Stomach (tissue), 9 donors: ENCODE data around the gene HCN2. TPM values are rescaled to one million over a fixed set of nuclear protein-coding genes. Genes with fewer than 3 reads are reported as not detected.

Source experiments
- DNase-seq, 2 donors: peaks; one replicate each; pipeline versions ENCODE4 v3.0.0 to v3.0.0-alpha.2; 2013 to 2019
- H3K27ac ChIP-seq, 5 donors: fragments of 200-600 bp in 4 of 5; sonication (generic) in 4 of 5; one replicate each; pipeline ENCODE4 v1.5.1; 2013 to 2019; ENCODE audit warnings: mild to moderate bottlenecking in 1 of 5, moderate library complexity in 1 of 5
- H3K27me3 ChIP-seq, 3 donors: fragments of 200-600 bp; sonication (generic); one replicate each; pipeline ENCODE4 v1.5.1; 2017 to 2019; ENCODE audit warnings: mixed run types in 1 of 3
- H3K36me3 ChIP-seq, 4 donors: fragments of 200-600 bp; sonication (generic); 1 replicate in 3 of 4; 2 replicates in 1 of 4; pipeline ENCODE4 v1.5.1; 2016 to 2019
- H3K4me1 ChIP-seq, 4 donors: fragments of 200-600 bp; sonication (generic); one replicate each; pipeline ENCODE4 v1.5.1; 2016 to 2019
- H3K4me3 ChIP-seq, 4 donors: fragments of 200-600 bp; sonication (generic) in 3 of 4; one replicate each; pipeline ENCODE4 v1.5.1; 2016 to 2019; ENCODE audit warnings: mild to moderate bottlenecking in 1 of 4
- H3K9me3 ChIP-seq, 4 donors: fragments of 200-600 bp; sonication (generic); one replicate each; pipeline ENCODE4 v1.5.1; 2016 to 2019
- CTCF ChIP-seq, 7 experiments: fragments of 450-650 bp in 4 of 7; fragments of 200-600 bp in 3 of 7; sonication (generic) in 3 of 7; IDR thresholded peaks; one replicate each; pipeline ENCODE4 v1.5.1; 2016 to 2019; ENCODE audit warnings: antibody characterized with exemption in 7 of 7, control low read depth in 2 of 7, mild to moderate bottlenecking in 1 of 7
- EP300 ChIP-seq: sonication (generic); formaldehyde crosslinking; IDR thresholded peaks from one replicate; pipeline ENCODE4 v1.6.1; 2017; ENCODE audit warnings: antibody characterized with exemption
- POLR2A ChIP-seq, 4 donors: fragments of 450-650 bp; IDR thresholded peaks; one replicate each; pipeline ENCODE4 v1.6.1; 2016; ENCODE audit warnings: antibody characterized with exemption in 4 of 4, control low read depth in 2 of 4, mild to moderate bottlenecking in 1 of 4, moderate library complexity in 1 of 4
- POLR2AphosphoS5 ChIP-seq, 3 donors: sonication (generic); formaldehyde crosslinking; IDR thresholded peaks; one replicate each; pipeline ENCODE4 v1.6.1; 2016; ENCODE audit warnings: antibody characterized with exemption in 3 of 3
- WGBS, 5 donors: extraction: QIAGEN DNeasy Blood & Tissue Kit in 3 of 5; methylation state at CpG; one replicate each; pipeline versions ENCODE4 v1.1.5 to v1.1.7; 2013 to 2018; 5-methylcytosine and 5-hydroxymethylcytosine counted together
- intact Hi-C: fragments of 100-400 bp; cut with DNase I; formaldehyde crosslinking; loops from one replicate; pipeline ENCODE4 v1.15.1; 2023; ENCODE audit warnings: low total_unique reads
- polyA plus RNA-seq, 3 donors: library from polyadenylated mRNA; stranded (reverse); fragments of 200-250 nt; gene quantifications; one replicate each; pipeline ENCODE4 v1.2.3, GENCODE V29; 2013
- total RNA-seq, 5 donors: library from RNA; depleted of rRNA; stranded (reverse); fragments of >200 nt; gene quantifications; one replicate each; pipeline versions ENCODE4 v1.1.0 to v1.2.3, GENCODE V29; 2014 to 2016
- donor health status: healthy with polysubstance abuse.
- donor health status: Bipolar disorder and iron deficiency.
- donor health status: healthy.

Gene HCN2
- total and polyA plus RNA-seq, 8 donors, result 0.10 to 0.18 (median 0.15) TPM; not detected in 5

DNA sequence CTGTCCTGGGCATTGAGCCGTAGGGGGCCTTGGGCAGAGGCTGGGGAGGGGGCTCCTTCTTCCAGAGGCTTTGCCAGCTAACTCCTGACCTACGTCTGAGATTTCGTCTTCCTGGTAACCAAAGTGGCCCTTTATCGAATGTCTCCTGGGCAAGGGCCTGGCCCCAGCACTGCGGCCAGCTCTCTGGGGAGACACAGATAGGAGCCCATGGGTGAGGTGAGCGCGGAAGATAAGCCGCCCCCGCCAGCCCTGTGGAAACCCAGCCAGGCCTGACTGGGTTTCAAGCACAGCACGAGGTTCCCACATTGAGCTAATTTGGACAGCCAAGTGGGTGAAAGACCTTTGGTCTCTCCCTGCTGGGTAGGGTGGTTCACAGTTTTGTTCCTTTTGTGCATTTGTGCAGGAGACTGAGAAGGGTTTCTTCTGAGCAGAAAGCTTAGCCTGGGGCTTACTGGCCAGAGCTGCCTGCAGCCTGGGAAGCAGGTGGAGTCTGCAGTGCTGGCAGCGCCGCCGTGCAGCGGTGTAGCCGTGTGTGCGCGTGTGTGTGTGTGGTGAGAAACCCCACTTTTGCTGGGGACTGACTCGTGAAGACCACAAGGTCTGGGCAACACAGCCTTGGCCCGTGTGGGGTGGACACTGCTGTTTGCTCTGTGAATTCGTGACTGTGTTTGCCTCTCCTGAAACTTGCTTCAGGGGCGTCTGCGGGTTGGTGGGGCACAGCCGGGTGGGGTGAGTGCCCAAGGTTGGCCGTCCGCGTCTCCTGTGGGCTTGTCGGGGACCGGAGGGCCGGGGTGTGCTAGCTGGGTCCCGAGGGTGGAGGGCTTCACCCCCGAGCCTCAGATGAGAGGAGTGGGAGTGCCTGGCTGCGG is 14.8 kb upstream of the HCN2 start:
- TF ChIP-seq POLR2AphosphoS5 (IDR thresholded peaks at IDR 0.05) (peak in 1 of 3 donors; percentile 13), EP300 (no peak), POLR2A (IDR thresholded peaks at IDR 0.05) (no peak), CTCF (IDR thresholded peaks at IDR 0.05) (no peak)
- WGBS, 5 donors, result 17 to 36% (median 25%) methylated on average over 14 to 32 of the region's 32 CpGs
- Histone ChIP-seq H3K4me1 (peaks cover 39 to 75% (median 68%) of the 10 kb centered on the region in 4 donors), H3K36me3 (peaks cover 11 to 24% (median 24%) of the 10 kb centered on the region in 4 donors), H3K27ac (peak overlapping the region; percentile 75 to 94 (median 93)), H3K9me3 (no peaks in the 10 kb centered on the region), H3K4me3 (peak overlapping the region; percentile 35 to 98 (median 68)), H3K27me3 (no peaks in the 10 kb centered on the region)
- DNase-seq, result peak; percentile 69 to 78
- intact Hi-C loops, result loop anchor here (10.0 kb wide), 1 partner anchor 60 kb away; the partner anchor contains the start of genes FGF22 and POLRMT

DNA sequence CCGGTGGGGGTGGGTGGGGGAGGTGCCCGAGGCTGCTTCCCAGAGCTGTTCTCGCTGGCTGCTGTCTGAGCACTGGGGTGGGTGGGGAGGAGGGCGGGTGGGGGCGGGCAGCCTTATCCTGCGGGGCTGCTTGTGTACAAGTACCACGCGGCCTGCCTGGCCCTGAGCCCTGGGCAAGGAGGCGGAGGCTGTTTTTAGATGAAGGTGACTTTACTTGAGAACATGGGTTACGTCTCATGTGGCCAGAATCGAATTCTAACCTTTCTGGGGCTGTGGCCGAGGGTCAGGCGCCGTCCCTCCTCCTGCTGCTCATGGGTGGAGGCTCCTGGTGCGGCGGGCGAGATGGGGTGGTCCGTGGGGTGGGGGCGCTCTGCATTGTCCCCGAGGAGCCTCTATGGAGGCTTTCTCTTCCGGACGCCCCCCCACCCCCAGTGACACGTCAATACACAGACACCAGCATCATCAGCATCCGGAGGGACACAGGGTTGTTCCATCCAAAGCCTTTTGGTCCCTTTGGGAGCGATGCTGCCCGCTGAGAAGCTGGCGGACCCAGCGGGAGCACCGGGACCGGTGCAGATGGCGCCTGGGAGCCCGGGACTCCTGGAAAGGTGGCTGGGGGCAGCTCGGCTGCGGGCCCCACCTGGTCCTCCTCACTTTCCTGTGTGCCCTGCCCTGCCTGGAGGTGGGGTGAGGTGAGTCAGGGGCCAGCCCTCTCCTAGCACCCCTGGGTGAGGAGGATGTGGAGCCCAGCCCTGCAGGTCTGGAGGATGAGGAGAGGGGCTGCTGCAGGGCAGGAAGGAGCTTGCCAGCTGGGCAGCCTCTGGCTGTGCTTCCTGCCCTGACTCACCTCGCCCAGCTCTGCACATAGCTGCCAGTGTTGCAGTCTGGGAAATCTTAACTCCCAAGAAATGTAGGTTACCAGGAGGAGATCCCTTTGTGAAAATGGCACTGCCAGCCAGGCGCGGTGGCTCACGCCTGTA is 13.9 kb upstream of the HCN2 start:
- TF ChIP-seq POLR2A (IDR thresholded peaks at IDR 0.05) (no peak), EP300 (no peak), CTCF (IDR thresholded peaks at IDR 0.05) (no peak), POLR2AphosphoS5 (IDR thresholded peaks at IDR 0.05) (peak in 2 of 3 donors; percentile 26 to 43)
- WGBS, 5 donors, result 24 to 43% (median 32%) methylated on average over 15 to 38 of the region's 38 CpGs
- Histone ChIP-seq H3K27me3 (no peaks in the 10 kb centered on the region), H3K4me1 (peaks cover 39 to 73% (median 67%) of the 10 kb centered on the region in 4 donors), H3K4me3 (peak overlapping the region; percentile 35 to 98 (median 68)), H3K27ac (peak overlapping the region; percentile 75 to 94 (median 93)), H3K9me3 (no peaks in the 10 kb centered on the region), H3K36me3 (peaks cover 18 to 34% (median 32%) of the 10 kb centered on the region in 4 donors)
- intact Hi-C loops, result loop anchor here (10.0 kb wide), 1 partner anchor 59 kb away; the partner anchor contains the start of genes FGF22 and POLRMT
- peak; percentile 77 to 81 for DNase-seq

DNA sequence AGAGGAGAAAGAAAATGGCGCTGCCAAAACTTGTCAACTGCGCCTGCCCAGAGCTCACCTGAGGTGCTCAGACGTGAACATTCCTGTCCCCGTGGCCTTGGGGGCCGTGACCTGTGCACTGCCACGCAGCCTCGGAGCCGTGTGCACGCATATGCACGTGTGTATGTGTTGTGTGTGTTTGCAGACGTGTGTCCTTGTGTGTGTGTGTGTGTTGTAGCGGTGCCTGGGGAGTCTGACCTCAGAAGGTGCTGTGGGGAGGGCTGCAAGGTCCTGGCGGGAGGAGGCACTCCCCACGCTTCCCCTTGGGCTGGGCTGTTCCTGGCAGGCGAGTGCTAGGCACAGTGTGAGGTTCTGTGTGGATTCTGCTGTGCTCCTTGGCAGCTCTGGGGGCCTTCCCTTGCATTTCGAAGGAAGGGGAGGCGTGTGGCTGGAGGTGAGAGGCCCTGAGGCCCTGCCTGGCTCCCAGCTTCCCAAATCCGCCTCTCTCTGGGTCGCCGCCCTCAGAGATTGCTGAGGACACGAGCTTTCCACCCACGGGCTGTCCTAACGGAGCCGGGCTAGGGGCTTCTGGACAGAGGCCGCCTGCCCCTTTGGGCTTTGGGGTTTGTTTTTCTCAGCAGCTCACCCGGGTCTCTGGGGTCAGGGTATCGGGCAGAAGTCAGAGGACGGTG is 12.8 kb upstream of the HCN2 start:
- intact Hi-C loops, result loop anchor here (10.0 kb wide), 1 partner anchor 58 kb away; the partner anchor contains the start of genes FGF22 and POLRMT
- Histone ChIP-seq H3K27me3 (no peaks in the 10 kb centered on the region), H3K27ac (peak overlapping the region in 1 of 5 donors; percentile 75), H3K36me3 (peaks cover 29 to 45% (median 42%) of the 10 kb centered on the region in 4 donors), H3K4me1 (peaks cover 35 to 63% (median 57%) of the 10 kb centered on the region in 4 donors), H3K9me3 (no peaks in the 10 kb centered on the region), H3K4me3 (peak overlapping the region in 1 of 4 donors; percentile 98)
- no peak for DNase-seq
- 64 to 79% (median 71%) methylated on average over 19 to 28 of the region's 28 CpGs for WGBS, 5 donors
- no peak for TF ChIP-seq POLR2A (IDR thresholded peaks at IDR 0.05)
- TF ChIP-seq POLR2AphosphoS5 (IDR thresholded peaks at IDR 0.05), result no peak
- no peak for TF ChIP-seq CTCF (IDR thresholded peaks at IDR 0.05)
- no peak for TF ChIP-seq EP300
